DMS153 treated with DMSO at 0.1 percent for 48 hours (cell line): Measurements from ENCODE around the gene ATXN10.

Experiments
- DNase-seq: peaks from one replicate; lab custom pipeline; 2025; ENCODE audit not compliant: unreplicated experiment; lab: John Stamatoyannopoulos, UW

ATXN10 gene

DNA sequence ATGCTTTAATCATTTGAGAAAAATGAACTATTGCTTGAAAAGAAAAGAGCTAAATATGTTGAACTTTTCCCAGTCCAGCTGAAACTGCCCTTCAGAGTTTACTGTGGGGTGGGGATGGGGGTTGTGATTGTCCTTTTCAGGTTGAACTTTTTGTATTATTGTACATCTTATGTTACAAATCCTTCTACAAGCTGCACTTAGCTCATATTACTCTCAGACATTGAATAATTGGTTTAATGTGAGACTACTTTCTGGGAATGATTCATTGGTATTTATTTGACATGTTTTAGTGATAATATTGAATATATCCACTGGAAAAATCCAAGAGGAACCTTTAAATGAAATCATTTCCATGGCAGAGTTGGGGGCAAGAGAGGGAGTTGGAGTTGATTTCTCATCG lies 84.9 kb downstream of the ATXN10 start:
- DNase-seq, result no peak

- DNase-seq, result no peak
These were observed 85.4 kb downstream of the ATXN10 start for GRCh38 chr22:45757068-45757467.

- DNase-seq, result no peak
These were observed 86.3 kb downstream of the ATXN10 start for GRCh38 chr22:45757936-45758335.

- DNase-seq, result no peak
These were observed 87.0 kb downstream of the ATXN10 start for GRCh38 chr22:45758603-45759002.

GRCh38 chr22:45760682-45761081 lies 89.0 kb downstream of the ATXN10 start:
- DNase-seq, result no peak

DNA sequence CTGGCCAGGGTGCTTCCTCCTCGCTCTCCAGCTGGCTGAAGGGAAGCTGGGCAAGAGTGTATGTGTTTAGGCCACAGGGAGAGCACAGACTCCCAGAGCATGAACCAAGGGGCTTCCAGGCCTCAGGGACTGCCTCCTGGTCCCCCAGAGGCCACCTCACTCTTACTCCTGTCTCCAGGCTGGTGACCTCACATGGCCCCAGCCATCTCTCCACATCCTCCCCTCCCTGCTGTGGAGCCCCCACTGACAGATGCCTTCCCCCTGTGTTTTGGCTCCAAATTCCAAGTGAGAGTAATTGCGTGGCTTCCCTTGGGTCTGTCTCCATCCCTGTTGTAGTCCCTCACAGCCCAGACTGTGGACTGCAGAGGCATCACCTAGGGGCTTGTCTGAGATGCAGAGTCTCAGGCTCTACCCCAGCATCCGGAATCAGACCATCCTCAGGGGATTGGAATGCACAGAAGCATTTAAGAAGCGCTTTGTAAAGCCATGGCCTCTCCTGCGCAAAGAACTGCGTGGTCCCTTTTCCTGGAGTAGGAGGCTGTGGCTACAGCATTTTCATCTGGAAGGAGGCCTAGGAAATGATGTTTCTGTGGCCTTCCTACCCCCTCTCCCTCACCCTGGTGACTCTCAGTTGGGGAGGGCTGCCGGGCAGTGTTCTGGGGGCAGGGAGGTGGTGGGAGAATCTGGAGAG lies 91.1 kb downstream of the ATXN10 start:
- no peak for DNase-seq

- no peak for DNase-seq
These were observed 91.6 kb downstream of the ATXN10 start for GRCh38 chr22:45763236-45763624.

DNA sequence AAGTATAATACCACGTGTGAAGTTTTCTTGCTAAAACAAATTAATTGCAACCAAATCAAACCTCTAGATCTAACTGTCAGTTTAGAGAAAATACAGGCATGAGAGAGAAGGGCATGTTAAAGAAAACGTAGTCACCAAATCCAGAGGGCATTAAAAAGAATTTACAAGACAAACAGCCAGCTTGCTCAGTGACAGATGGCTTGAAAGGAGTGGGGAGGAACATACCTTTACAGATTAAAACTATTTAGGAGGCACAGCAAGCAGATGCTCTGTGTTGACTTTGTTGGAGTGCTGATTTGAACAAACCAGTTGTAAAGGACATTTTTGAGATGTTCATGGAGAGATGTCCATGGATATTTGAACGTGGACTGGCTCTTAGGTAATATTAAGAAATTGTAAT lies 96.9 kb downstream of the ATXN10 start:
- DNase-seq, result no peak

DNA sequence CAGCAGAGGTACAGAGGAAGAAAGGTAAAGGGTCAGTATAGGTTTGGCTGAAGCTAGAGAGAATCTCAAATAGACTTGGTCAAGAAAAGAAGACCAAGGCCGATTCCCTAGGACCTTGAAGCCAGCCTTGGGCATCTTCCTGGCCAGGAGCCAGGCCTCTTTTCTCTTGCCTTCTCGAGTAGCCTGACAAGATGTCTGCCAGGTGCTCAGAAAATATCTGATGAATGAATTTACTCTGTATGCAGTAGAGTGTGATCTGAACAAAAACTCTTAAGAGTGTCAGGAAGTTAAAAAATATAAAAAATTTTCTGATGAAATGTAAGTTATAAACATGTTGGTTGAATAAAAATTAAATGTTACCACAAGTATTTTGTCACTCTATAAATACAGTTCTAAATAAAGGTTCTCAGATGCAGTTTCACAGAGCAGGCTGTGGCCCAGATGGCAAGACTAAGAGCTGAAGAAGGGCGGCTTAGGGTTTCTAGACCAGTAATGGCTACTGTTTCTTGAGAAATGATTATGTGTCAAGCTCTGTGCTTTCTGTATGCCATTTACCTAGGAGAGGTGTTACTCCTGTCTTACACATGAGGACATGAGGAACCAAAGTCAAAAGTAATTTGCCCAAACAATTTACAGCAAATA lies 98.1 kb downstream of the ATXN10 start:
- no peak for DNase-seq

DNA sequence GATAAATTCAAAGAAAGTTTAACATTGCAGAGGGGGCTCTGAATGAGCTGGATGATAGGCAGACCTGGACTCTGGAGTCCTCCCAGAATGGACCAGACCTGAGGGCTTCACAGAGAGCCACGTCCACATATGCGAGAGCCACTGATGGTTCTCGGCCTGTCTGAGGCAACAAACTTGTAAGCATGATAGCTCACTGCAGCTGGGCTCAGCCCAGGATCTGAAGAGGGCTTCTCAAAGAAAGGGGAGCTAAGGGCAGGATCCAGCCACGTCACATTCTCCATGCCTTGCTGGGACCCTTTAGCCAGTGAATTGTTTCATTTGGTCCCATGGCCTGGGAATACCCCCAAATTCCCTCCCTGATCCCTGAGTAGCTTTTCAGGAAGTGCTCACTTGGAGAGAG lies 98.9 kb downstream of the ATXN10 start:
- DNase-seq, result no peak

GRCh38 chr22:45771057-45771456 lies 99.4 kb downstream of the ATXN10 start:
- DNase-seq, result no peak

- DNase-seq, result no peak
These were observed 100.1 kb downstream of the ATXN10 start for GRCh38 chr22:45771711-45772110.

DNA sequence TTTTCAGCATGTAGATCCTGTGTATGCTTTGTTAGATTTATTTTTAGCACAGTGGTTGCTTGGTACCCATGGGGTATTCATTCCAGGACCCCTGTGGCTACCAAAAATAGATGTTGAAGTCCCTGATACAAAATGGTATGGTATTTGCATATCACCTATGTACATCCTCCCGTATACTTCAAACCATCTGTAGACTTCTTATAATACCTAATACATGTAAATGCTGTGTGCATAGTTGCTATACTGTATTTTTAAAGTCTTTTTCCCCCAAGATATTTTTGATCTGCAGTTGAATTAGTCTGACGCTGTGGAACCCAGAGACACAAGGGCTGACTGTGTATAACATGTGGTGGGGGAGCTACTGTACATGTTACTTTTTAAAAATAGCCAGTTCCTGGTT lies 101.1 kb downstream of the ATXN10 start:
- DNase-seq, result no peak

- no peak for DNase-seq
These were observed 102.5 kb downstream of the ATXN10 start for GRCh38 chr22:45774001-45774670.

DNA sequence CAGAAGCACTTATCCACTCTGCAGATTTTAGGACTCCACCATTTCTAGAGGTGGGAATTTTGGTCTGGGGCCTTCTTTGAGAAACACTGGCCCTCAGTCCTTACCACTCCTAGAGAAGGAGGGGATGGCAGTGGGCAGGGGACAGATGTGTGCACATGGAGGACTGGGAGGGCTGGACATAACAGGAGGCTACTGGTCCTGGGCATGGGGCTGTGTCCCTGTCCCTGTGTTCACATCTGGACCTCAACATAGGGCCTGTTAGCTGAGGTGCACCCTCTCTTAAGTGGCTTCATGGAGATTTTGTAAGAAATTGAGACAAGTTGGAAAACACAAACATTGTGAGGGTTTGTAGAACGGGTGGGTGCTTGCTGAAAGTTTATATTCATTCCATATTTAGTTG lies 103.4 kb downstream of the ATXN10 start:
- no peak for DNase-seq

DNA sequence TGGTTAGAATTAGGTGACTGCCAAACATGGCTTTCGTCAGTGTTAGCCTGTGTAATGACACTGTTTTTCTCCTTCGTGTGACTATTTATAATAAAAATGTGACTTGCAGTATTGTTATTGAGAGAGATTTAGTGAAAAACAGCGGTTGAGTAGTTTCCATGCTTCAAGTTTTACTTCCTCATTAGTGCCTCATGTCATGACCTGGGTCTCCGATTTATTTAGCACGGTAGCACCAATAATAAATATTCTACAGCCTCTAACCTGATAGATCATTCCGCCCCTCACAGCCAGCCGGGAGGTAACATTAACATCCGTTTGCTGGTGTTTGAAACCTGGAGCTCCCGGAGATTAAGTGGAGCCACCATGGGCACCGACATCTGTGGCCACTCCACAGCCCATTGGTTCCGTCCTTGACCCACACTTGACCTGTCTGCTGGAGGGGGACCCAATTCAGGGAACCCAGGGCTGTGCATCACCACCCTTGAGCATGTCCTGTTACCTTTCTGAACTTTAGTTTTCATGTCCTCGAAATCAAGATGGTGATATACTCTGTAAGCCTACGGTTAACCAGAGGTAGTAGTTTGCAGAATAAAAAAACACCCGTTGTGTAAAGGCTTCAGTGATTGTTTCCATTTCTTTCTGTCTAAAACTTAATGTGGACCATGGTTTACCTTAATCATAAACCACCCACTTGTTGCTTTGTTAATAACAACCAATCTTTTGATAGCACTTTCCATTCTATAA lies 104.1 kb downstream of the ATXN10 start:
- DNase-seq, result no peak

DNA sequence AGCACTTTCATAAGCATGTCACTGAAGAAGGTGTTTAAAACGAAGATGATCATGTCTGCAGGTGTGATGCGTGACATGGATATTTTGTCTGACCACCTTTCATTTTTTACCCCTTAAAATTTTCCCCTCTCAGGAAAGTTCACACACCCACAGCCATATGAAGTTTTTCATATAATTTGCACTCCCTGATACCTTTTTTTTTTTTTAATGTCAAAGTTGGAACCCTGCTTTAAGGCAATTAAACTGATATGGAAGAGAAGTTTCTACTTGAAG lies 104.6 kb downstream of the ATXN10 start:
- DNase-seq, result no peak

- DNase-seq, result no peak
These were observed 105.6 kb downstream of the ATXN10 start for GRCh38 chr22:45777046-45777851.

GRCh38 chr22:45777852-45778375 lies 106.3 kb downstream of the ATXN10 start:
- DNase-seq, result no peak

- no peak for DNase-seq
These were observed 109.8 kb downstream of the ATXN10 start for GRCh38 chr22:45781459-45781858.

DNA sequence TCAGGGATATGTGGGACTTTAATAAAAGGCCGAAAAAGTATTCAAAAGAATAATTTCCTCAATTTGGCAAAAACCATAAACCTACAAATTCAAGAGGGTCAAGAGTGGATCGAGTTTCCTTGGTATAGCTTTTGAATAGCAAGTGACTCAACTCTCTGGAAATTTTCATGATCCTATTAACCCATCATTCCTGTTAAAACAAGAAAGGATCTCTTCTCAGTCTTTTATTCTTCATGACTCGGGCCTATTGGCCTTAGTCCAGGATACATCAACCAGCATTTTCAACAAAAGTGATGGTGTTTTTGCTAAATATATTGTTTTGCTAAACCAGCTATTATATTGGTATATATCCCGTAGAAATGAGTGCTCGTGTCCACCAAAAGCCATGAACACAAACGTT lies 110.3 kb downstream of the ATXN10 start:
- no peak for DNase-seq
